ENCODE measurements around the gene EEF2. TPM values are rescaled to one million over a fixed set of nuclear protein-coding genes. Genes with fewer than 3 reads are reported as not detected.

The EEF2 gene
- total RNA-seq (1,000 to 10,000 TPM; 1,616 to 1,851 TPM), polyA plus RNA-seq (1,000 to 10,000 TPM in 1 of 2 donors, 100 to 1,000 TPM in 1; 969 to 1,197 TPM)
- long read RNA-seq, donor 1, transcript EEF2-201 (15 exons, 3,164 nt): major isoform, 2,927 of 3,435 reads
- long read RNA-seq, donor 1, partial matches to known transcripts: 474 of 3,435 reads
- long read RNA-seq, donor 1, other reads (novel, unspliced or antisense): 34 of 3,435 reads
- long read RNA-seq, donor 2, transcript EEF2-201 (15 exons, 3,164 nt): major isoform, 344 of 594 reads
- long read RNA-seq, donor 2, partial matches to known transcripts: 244 of 594 reads
- long read RNA-seq, donor 2, other reads (novel, unspliced or antisense): 6 of 594 reads

DNA sequence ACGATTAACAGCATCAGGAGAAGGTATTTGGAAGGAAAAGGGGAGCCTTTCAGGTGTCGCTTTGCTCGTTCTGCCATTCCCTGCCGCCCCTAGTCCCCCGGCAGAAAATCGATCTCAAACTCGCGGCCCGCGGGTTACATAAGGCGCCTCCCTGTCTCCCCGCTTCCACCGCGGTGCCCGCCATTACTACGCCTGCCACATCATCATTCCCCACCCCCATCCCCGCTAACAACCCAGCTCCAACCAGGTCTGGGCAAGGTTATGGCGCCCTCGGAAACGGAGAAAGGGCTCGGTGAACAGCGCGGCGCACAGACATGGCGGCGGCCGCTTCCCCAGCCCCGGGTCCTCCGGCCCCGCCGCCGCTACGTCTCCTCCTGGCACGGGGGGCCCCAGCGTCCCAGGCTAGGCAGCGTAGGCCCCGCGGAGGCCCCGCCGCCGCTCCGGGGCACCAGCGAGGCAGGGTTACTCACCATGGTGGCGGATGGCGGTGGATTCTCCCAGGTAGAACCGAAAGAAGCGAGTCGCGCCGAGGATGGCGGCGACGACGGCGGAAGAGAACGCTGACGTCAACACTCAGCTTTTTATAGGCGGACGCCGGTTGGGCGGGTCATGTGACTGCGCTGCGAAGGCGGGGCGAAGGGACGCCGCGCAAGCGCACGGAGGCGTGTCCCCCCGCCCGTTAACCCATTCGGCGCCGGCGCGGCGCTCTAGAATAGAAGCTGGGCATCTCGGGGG is at the start of gene EEF2:
Gene EEF2, minus strand, starts transcription at position 556 of the 735 bp plus-strand sequence. Its CDS starts 83 bp downstream, at position 473.
- peak within 1 kb of the TSS; percentile 68 to 79 for H3K4me3 ChIP-seq (ENCODE audit: low read length in 2 of 2)
- H3K27ac ChIP-seq (ENCODE audit: low read depth in 1 of 2, low read length in 2 of 2): peak within 1 kb of the TSS; percentile 45 to 81
- no peaks in the 10 kb centered on the region for H3K27me3 ChIP-seq (ENCODE audit: control insufficient read depth in 1 of 2, insufficient read depth in 2 of 2, low read length in 1 of 2)
- no peaks in the 10 kb centered on the region for H3K9me3 ChIP-seq (ENCODE audit: control insufficient read depth, low read length)
- H3K4me1 ChIP-seq (ENCODE audit: control insufficient read depth in 1 of 2, insufficient read depth in 2 of 2, low read length in 2 of 2): peaks cover 0 to 5% of the 10 kb centered on the region in 2 donors
- H3K36me3 ChIP-seq (ENCODE audit: control insufficient read depth in 1 of 2, insufficient read depth in 2 of 2, low read length in 1 of 2): peaks cover 8 to 20% of the 10 kb centered on the region in 2 donors
- WGBS, 2 donors: 1% methylated on average over 76 to 80 of the region's 80 CpGs
- ATAC-seq (ENCODE audit: low FRiP score): peak; percentile 92
- DNase-seq: peak; percentile 92 to 96
- intact Hi-C loops (cut with DNase I): loop anchor here (1.0 to 5.0 kb wide), 4 partner anchors 14 to 223 kb away; partner anchors contain the start of genes ANKRD24 (in 1 of the 2), APBA3 (in 1 of the 2), DAPK3 (in 1 of the 2) and MRPL54 (in 1 of the 2)

DNA sequence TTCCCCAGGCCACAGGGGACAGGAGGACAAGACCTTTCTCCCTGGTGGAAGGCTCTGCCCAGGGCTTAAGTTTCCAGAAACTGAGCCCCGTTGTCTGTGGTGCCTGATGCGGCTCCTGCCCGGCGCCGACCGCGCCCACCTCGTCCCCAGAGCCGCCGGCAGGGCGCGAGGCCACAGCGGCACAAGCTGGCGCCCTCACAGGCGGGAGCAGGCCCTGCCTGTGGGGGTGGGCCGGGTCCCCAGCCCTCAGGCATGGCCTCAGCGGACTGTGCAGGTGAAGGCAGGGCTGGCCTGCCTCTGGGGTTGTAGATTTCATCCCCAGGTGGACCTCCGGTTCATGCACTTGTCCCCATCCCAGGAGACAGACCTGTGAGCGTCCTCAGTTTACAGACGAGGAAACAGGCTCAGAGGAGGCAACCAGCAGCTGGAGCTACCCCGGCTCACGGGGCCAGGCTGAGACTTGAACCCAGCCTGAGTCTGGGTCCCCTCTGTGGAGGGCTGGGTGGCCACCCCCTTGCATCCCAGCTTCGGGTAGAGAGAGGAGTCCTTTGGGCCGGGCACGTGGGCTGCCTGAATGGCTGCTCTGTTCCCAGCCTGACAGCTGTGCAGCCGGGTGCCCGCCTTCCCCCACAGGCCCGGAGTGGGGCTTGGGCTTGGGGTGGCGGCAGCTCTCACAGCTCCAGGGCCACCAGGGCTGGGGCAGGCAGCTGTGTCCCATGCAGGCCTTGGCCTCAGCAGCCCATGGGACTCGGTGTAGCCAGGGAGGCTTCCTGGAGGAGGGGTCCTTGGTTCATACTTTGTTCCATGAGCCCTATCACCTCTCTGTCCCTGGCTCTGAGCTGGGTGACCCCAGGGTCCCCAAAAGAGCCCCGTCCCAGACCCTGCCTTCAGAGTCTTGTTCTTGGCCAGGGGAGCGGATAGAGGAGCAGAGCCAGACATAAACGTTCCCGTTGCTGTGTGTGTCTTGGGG is 49.1 kb upstream of the EEF2 start:
- no peaks in the 10 kb centered on the region for H3K9me3 ChIP-seq (ENCODE audit: control insufficient read depth, low read length)
- no peak for DNase-seq
- H3K36me3 ChIP-seq (ENCODE audit: control insufficient read depth in 1 of 2, insufficient read depth in 2 of 2, low read length in 1 of 2): peaks cover 0 to 12% of the 10 kb centered on the region in 2 donors
- H3K27me3 ChIP-seq (ENCODE audit: control insufficient read depth in 1 of 2, insufficient read depth in 2 of 2, low read length in 1 of 2): no peaks in the 10 kb centered on the region
- WGBS, 2 donors: 83 to 85% methylated on average over 33 to 34 of the region's 34 CpGs
- peak; percentile 3 for ATAC-seq (ENCODE audit: low FRiP score)
- intact Hi-C loops (cut with DNase I): no loop called here
- no peak overlapping the region for H3K27ac ChIP-seq (ENCODE audit: low read depth in 1 of 2, low read length in 2 of 2)
- H3K4me1 ChIP-seq (ENCODE audit: control insufficient read depth in 1 of 2, insufficient read depth in 2 of 2, low read length in 2 of 2): no peaks in the 10 kb centered on the region
- H3K4me3 ChIP-seq (ENCODE audit: low read length in 2 of 2): no peak overlapping the region

GRCh38 chr19:4033028-4033956 is 48.0 kb upstream of the EEF2 start:
- no peak overlapping the region for H3K27ac ChIP-seq (ENCODE audit: low read depth in 1 of 2, low read length in 2 of 2)
- intact Hi-C loops (cut with DNase I): no loop called here
- ATAC-seq (ENCODE audit: low FRiP score) (no peak), DNase-seq (no peak)
- H3K4me3 ChIP-seq (ENCODE audit: low read length in 2 of 2): no peak overlapping the region
- H3K27me3 ChIP-seq (ENCODE audit: control insufficient read depth in 1 of 2, insufficient read depth in 2 of 2, low read length in 1 of 2): no peaks in the 10 kb centered on the region
- H3K9me3 ChIP-seq (ENCODE audit: control insufficient read depth, low read length): no peaks in the 10 kb centered on the region
- peaks cover 0 to 12% of the 10 kb centered on the region in 2 donors for H3K36me3 ChIP-seq (ENCODE audit: control insufficient read depth in 1 of 2, insufficient read depth in 2 of 2, low read length in 1 of 2)
- no peaks in the 10 kb centered on the region for H3K4me1 ChIP-seq (ENCODE audit: control insufficient read depth in 1 of 2, insufficient read depth in 2 of 2, low read length in 2 of 2)
- WGBS, 2 donors: 88 to 89% methylated on average over 51 to 63 of the region's 63 CpGs

DNA sequence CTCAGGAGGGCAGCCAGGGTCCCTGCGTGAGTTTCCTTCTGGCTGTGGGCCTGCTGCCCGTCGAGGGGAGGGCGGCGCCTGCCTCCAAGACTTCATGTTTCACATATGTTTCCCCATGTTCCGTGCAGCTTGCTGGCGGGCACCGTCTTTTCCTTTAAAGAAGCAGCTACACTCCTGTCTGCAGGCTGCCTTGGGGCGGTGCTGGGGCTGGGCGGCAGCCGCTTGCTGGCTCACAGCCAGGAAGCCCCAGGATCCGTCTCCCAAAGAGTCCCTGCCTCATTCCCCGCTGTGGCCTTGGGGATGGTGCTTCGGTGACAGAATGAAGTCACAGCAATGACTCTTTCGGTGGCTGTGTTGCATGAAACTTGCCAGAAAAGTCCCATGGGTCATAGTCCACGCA is 47.2 kb upstream of the EEF2 start:
- H3K27me3 ChIP-seq (ENCODE audit: control insufficient read depth in 1 of 2, insufficient read depth in 2 of 2, low read length in 1 of 2): no peaks in the 10 kb centered on the region
- H3K36me3 ChIP-seq (ENCODE audit: control insufficient read depth in 1 of 2, insufficient read depth in 2 of 2, low read length in 1 of 2): peaks cover 0 to 9% of the 10 kb centered on the region in 2 donors
- no peak overlapping the region for H3K4me3 ChIP-seq (ENCODE audit: low read length in 2 of 2)
- H3K27ac ChIP-seq (ENCODE audit: low read depth in 1 of 2, low read length in 2 of 2): no peak overlapping the region
- intact Hi-C loops (cut with DNase I): no loop called here
- WGBS, 2 donors: 61 to 62% methylated on average over 16 of the region's 16 CpGs
- H3K4me1 ChIP-seq (ENCODE audit: control insufficient read depth in 1 of 2, insufficient read depth in 2 of 2, low read length in 2 of 2): no peaks in the 10 kb centered on the region
- no peaks in the 10 kb centered on the region for H3K9me3 ChIP-seq (ENCODE audit: control insufficient read depth, low read length)
- ATAC-seq (ENCODE audit: low FRiP score) (no peak), DNase-seq (no peak)

DNA sequence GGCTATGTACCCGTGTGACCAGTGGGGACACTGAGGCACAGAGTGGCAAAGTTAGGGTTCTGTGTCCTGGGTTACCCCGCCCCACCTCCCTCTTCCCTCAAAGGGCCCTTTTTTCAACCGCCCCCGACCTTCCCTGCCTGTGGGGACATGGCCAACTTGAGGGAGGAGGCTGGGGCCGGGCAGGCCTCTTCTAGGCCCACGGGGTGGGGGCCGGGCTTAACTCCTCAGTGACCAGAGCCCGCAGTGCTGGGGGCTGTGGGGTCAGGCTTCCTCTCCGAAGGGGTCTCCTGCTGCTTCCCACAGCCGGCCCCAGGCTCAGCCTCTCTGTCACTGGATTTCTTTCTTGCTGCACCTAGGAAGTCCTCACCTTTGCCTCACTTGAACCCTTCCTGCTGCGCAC is 46.2 kb upstream of the EEF2 start:
- Histone ChIP-seq H3K27me3 (ENCODE audit: control insufficient read depth in 1 of 2, insufficient read depth in 2 of 2, low read length in 1 of 2) (no peaks in the 10 kb centered on the region), H3K4me1 (ENCODE audit: control insufficient read depth in 1 of 2, insufficient read depth in 2 of 2, low read length in 2 of 2) (no peaks in the 10 kb centered on the region), H3K27ac (ENCODE audit: low read depth in 1 of 2, low read length in 2 of 2) (no peak overlapping the region), H3K9me3 (ENCODE audit: control insufficient read depth, low read length) (no peaks in the 10 kb centered on the region), H3K4me3 (ENCODE audit: low read length in 2 of 2) (no peak overlapping the region), H3K36me3 (ENCODE audit: control insufficient read depth in 1 of 2, insufficient read depth in 2 of 2, low read length in 1 of 2) (peaks cover 0 to 7% of the 10 kb centered on the region in 2 donors)
- 66 to 69% methylated on average over 11 of the region's 11 CpGs for WGBS, 2 donors
- intact Hi-C loops (cut with DNase I): no loop called here
- DNase-seq (no peak), ATAC-seq (ENCODE audit: low FRiP score) (no peak)

GRCh38 chr19:4030981-4031380 is 45.7 kb upstream of the EEF2 start:
- no peaks in the 10 kb centered on the region for H3K27me3 ChIP-seq (ENCODE audit: control insufficient read depth in 1 of 2, insufficient read depth in 2 of 2, low read length in 1 of 2)
- H3K9me3 ChIP-seq (ENCODE audit: control insufficient read depth, low read length): no peaks in the 10 kb centered on the region
- H3K36me3 ChIP-seq (ENCODE audit: control insufficient read depth in 1 of 2, insufficient read depth in 2 of 2, low read length in 1 of 2): peaks cover 0 to 7% of the 10 kb centered on the region in 2 donors
- no peak for ATAC-seq (ENCODE audit: low FRiP score)
- WGBS, 2 donors: 74 to 77% methylated on average over 9 of the region's 9 CpGs
- H3K4me3 ChIP-seq (ENCODE audit: low read length in 2 of 2): no peak overlapping the region
- no peak for DNase-seq
- no peaks in the 10 kb centered on the region for H3K4me1 ChIP-seq (ENCODE audit: control insufficient read depth in 1 of 2, insufficient read depth in 2 of 2, low read length in 2 of 2)
- intact Hi-C loops (cut with DNase I): no loop called here
- H3K27ac ChIP-seq (ENCODE audit: low read depth in 1 of 2, low read length in 2 of 2): no peak overlapping the region

DNA sequence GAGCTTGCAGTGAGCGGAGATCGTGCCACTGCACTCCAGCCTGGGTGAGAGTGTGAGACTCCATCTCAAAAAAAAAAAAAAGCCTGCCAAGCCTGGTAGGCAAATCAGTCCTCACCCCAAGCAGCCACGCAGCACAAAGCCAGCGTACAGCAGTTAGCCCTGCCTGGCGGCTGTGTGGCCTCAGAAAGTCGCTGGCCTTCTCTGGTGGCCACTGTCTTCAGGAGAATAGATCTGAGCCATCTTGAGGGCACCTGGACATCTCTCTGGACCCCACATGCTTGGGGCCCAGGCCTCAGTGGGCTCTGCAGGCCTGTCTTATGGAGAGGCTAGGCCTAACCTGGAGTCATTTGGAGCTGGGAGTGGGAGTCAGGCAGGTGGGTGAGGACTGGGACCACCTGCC is 45.3 kb upstream of the EEF2 start:
- intact Hi-C loops (cut with DNase I): no loop called here
- Histone ChIP-seq H3K27ac (ENCODE audit: low read depth in 1 of 2, low read length in 2 of 2) (no peak overlapping the region), H3K9me3 (ENCODE audit: control insufficient read depth, low read length) (no peaks in the 10 kb centered on the region), H3K4me3 (ENCODE audit: low read length in 2 of 2) (no peak overlapping the region), H3K4me1 (ENCODE audit: control insufficient read depth in 1 of 2, insufficient read depth in 2 of 2, low read length in 2 of 2) (no peaks in the 10 kb centered on the region), H3K36me3 (ENCODE audit: control insufficient read depth in 1 of 2, insufficient read depth in 2 of 2, low read length in 1 of 2) (peaks cover 0 to 7% of the 10 kb centered on the region in 2 donors), H3K27me3 (ENCODE audit: control insufficient read depth in 1 of 2, insufficient read depth in 2 of 2, low read length in 1 of 2) (no peaks in the 10 kb centered on the region)
- no peak for DNase-seq
- WGBS, 2 donors: 95 to 98% methylated on average over 6 of the region's 6 CpGs
- ATAC-seq (ENCODE audit: low FRiP score): no peak
